Common myeloid progenitor, CD34-positive (primary cell): ENCODE data around the gene HBP1.

Experiments
- CTCF ChIA-PET: fragments of 350-600 bp; sonication (Branson Sonifier 250); formaldehyde crosslinking; loops from one replicate; lab custom pipeline; 2021; ENCODE audit warnings: antibody characterized with exemption; lab: Charles Lee
- POLR2A ChIA-PET: fragments of 350-600 bp; sonication (Branson Sonifier 250); formaldehyde crosslinking; loops from one replicate; lab custom pipeline; 2021; ENCODE audit warnings: antibody characterized with exemption; lab: Charles Lee
- DNase-seq, 3 donors: peaks; one replicate each; pipeline versions ENCODE4 v3.0.0 to v3.0.0-alpha.2; 2013
- H3K27ac ChIP-seq, 2 experiments: 1 replicate in 1 of 2; 2 replicates in 1 of 2; pipeline ENCODE4 v1.7.0; 2013; ENCODE audit warnings: inconsistent platforms in 2 of 2, low read length in 2 of 2, mild to moderate bottlenecking in 2 of 2, low read depth in 1 of 2, moderate library complexity in 1 of 2; ENCODE audit not compliant: severe bottlenecking in 2 of 2, insufficient read depth in 1 of 2, poor library complexity in 1 of 2
- H3K27me3 ChIP-seq, 5 experiments: replicated peaks in 2 of 5; 1 replicate in 3 of 5; 2 replicates in 2 of 5; pipeline versions ENCODE4 v1.6.1 to v1.7.0; 2013; ENCODE audit warnings: low read length in 4 of 5, mild to moderate bottlenecking in 2 of 5, moderate library complexity in 2 of 5, inconsistent platforms in 1 of 5; ENCODE audit not compliant: insufficient read depth in 5 of 5, control insufficient read depth in 4 of 5
- H3K36me3 ChIP-seq, 4 experiments: 1 replicate in 2 of 4; 2 replicates in 2 of 4; pipeline versions ENCODE4 v1.6.1 to v1.7.0; 2013; ENCODE audit warnings: low read length in 3 of 4, control low read depth in 1 of 4, mild to moderate bottlenecking in 1 of 4; ENCODE audit not compliant: control insufficient read depth in 4 of 4, insufficient read depth in 4 of 4
- H3K4me1 ChIP-seq, 4 experiments: 1 replicate in 3 of 4; 2 replicates in 1 of 4; pipeline versions ENCODE4 v1.6.1 to v1.7.1; 2013; ENCODE audit warnings: low read length in 3 of 4, mild to moderate bottlenecking in 3 of 4, control low read depth in 1 of 4, inconsistent platforms in 1 of 4, moderate library complexity in 1 of 4; ENCODE audit not compliant: control insufficient read depth in 4 of 4, insufficient read depth in 4 of 4; ENCODE audit errors: control extremely low read depth in 1 of 4
- H3K4me3 ChIP-seq, 7 experiments: 1 replicate in 4 of 7; 2 replicates in 3 of 7; pipeline versions ENCODE4 v1.5.1 to v1.7.0; 2013; ENCODE audit warnings: mild to moderate bottlenecking in 7 of 7, low read length in 6 of 7, moderate library complexity in 6 of 7, inconsistent platforms in 2 of 7, low read depth in 2 of 7, control low read depth in 1 of 7; ENCODE audit not compliant: insufficient read depth in 4 of 7, control insufficient read depth in 1 of 7; ENCODE audit errors: extremely low read depth in 1 of 7
- H3K9me3 ChIP-seq, 5 experiments: 1 replicate in 4 of 5; 2 replicates in 1 of 5; pipeline versions ENCODE4 v1.6.1 to v1.7.1; 2013; ENCODE audit warnings: low read length in 4 of 5, mild to moderate bottlenecking in 2 of 5, inconsistent platforms in 1 of 5, low read depth in 1 of 5, moderate library complexity in 1 of 5; ENCODE audit not compliant: control insufficient read depth in 4 of 5, insufficient read depth in 2 of 5; ENCODE audit errors: control extremely low read depth in 1 of 5
- WGBS: methylation state at CpG from one replicate; pipeline ENCODE4 v1.1.5; 2013; ENCODE audit not compliant: insufficient coverage; 5-methylcytosine and 5-hydroxymethylcytosine counted together

HBP1 gene

DNA sequence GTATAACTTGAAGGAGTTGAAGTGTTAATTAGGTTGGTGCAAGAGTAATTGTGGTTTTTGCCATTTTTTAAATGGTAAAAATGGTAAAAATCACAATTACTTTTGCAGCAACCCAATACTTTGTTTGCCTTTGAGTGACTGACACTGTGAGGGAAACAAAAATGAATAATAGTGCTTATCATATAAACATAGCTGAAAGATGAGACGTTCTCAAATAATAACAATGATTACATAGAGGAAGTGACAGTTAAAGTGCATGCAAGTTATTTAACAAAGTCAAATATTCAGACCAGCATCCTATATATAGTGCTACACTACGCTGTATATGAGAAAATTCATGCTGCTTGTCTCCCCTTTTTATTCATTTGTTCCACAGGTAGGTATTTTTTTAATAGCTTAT lies 4.7 kb upstream of the HBP1 start:
- no peak overlapping the region for H3K27ac ChIP-seq
- ChIA-PET POLR2A (no interaction called here), CTCF (interaction anchor here (0.7 to 1.2 kb wide), 4 partner anchors 11 to 328 kb away, joined by 3 to 4 read pairs (median 3); no protein-coding TSS in a partner anchor)

DNA sequence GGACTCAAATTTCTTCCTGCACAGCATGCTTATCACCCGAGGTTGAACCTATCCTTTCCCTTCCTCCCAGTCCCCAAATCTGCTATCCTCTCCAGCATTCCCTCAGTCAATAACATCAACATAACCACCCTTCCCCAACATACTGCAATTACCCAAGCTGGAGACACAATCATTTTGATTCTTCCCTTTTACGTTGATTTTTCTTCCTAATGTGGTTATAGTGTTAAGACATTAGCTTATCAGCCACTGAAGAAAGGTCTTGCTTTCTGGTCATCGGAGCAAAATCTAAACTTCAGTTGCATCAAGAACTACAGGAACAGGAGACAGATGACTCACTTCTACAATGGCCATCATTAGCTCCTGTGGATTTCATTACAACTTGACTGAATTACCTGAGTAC lies 3.5 kb upstream of the HBP1 start:
- ChIA-PET CTCF (interaction anchor here (1.0 to 1.1 kb wide), 2 partner anchors 12 to 218 kb away, joined by 3 to 5 read pairs; no protein-coding TSS in a partner anchor), POLR2A (no interaction called here)
- no peak overlapping the region for H3K27ac ChIP-seq
- no peak overlapping the region for H3K4me3 ChIP-seq
- 67% methylated on average over 1 of the region's 3 CpGs for WGBS
- no peaks in the 10 kb centered on the region for H3K9me3 ChIP-seq
- DNase-seq, result no peak
- no peaks in the 10 kb centered on the region for H3K27me3 ChIP-seq
- H3K4me1 ChIP-seq, result peaks cover 7 to 14% (median 12%) of the 10 kb centered on the region in 4 experiments
- H3K36me3 ChIP-seq, result no peaks in the 10 kb centered on the region

More for the DNA sequence above, 4.7 kb upstream of the HBP1 start:
- Histone ChIP-seq H3K27me3 (no peaks in the 10 kb centered on the region), H3K36me3 (peaks cover 0 to 2% (median 0%) of the 10 kb centered on the region in 4 experiments), H3K4me1 (peaks cover 6 to 14% (median 8%) of the 10 kb centered on the region in 4 experiments), H3K9me3 (no peaks in the 10 kb centered on the region), H3K4me3 (no peak overlapping the region)
- WGBS, result no CpG with 5 or more reads among the region's 2 CpGs
- DNase-seq, result no peak

DNA sequence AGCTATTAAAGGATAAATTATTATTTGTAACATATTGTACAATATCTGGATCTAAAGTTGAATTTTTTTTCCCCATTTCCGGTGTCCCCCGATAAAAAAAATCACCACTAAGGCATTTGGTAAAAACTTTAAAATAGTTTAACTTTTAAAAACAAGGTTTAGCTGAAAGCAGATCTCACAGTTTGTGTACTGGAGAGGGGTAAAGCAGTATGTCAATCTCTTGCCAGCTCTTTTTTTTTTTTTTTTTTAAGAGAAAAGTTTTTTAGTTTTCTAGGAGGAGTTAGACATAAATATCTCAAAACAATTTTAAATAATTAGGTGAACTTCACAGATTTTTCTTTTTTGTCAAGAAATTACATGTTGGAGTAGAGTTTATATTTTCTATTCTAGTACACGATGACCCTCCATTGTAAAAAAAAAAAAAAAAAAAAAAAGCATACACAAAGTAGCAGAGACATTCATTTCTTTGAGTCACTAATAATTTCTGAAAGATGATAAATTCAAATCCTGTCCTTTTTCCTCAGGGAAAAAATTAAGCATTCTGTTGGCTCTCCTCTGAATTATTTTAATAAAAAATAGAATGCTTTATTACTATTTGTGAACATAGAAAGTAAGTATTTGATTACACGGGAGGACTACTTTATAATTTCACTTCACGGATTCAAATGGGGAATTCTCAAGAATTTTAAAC lies 1.9 kb upstream of the HBP1 start:
- POLR2A ChIA-PET, result no interaction called here
- WGBS, result 80% methylated on average over 1 of the region's 5 CpGs
- H3K4me1 ChIP-seq, result peaks cover 14 to 20% (median 14%) of the 10 kb centered on the region in 4 experiments
- no peaks in the 10 kb centered on the region for H3K27me3 ChIP-seq
- no peaks in the 10 kb centered on the region for H3K9me3 ChIP-seq
- DNase-seq, result no peak
- peak overlapping the region in 6 of 7 experiments; percentile 82 to 94 (median 83) for H3K4me3 ChIP-seq
- CTCF ChIA-PET, result interaction anchor here (0.6 to 2.8 kb wide), 5 partner anchors 10 to 221 kb away, joined by 3 to 16 read pairs (median 4); no protein-coding TSS in a partner anchor
- peak overlapping the region; percentile 97 to 99 for H3K27ac ChIP-seq
- peaks cover 0 to 4% (median 2%) of the 10 kb centered on the region in 4 experiments for H3K36me3 ChIP-seq

DNA sequence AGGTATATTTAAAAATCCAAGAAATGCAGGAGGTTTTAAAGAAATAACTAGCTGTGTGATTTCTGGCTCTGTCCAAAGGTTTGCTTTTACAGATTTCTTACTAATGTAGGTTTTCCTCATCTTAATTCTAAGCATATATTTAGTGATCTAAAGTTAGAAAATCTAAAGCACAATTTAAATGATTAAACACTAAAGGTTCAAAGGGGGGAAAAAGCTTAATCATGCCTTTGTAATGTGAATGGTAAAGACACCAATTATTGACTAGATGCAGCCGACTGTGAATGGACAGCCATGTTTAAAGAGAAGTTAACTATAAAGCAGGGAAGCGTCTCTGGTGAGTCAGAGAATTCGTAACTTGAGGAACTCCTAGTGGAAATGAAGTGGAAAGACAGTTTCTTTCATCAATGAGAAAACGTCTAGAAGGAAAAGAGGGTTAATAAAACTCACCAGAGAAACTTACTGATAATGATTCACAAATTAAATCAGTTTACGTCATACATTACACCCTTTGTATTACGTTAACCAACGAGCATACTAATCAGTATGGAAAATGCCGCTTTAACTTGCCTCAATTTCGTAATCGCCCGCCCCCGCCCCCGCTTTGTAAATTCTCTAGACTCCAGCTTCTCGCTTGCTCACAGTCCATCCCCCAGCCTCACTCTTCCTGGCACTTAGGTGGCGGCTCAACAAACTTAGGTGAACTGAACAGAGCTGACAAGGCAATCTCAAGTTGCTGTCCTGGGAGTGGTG lies 1.1 kb upstream of the HBP1 start:
- WGBS, result 2% methylated on average over 10 of the region's 15 CpGs
- H3K36me3 ChIP-seq, result peaks cover 0 to 4% (median 2%) of the 10 kb centered on the region in 4 experiments
- peaks cover 14 to 20% (median 14%) of the 10 kb centered on the region in 4 experiments for H3K4me1 ChIP-seq
- DNase-seq, result peak; percentile 80 to 85 (median 82)
- H3K27ac ChIP-seq, result peak overlapping the region; percentile 97 to 99
- H3K4me3 ChIP-seq, result peak overlapping the region; percentile 59 to 94 (median 83)
- ChIA-PET CTCF (interaction anchor here (0.6 to 2.8 kb wide), 10 partner anchors 11 to 222 kb away, joined by 3 to 16 read pairs (median 4); no protein-coding TSS in a partner anchor), POLR2A (interaction anchor here (0.6 to 1.4 kb wide), 3 partner anchors 10 to 883 kb away, joined by 3 to 5 read pairs (median 4); partner anchors contain the start of gene NAMPT)
- no peaks in the 10 kb centered on the region for H3K9me3 ChIP-seq
- H3K27me3 ChIP-seq, result no peaks in the 10 kb centered on the region

DNA sequence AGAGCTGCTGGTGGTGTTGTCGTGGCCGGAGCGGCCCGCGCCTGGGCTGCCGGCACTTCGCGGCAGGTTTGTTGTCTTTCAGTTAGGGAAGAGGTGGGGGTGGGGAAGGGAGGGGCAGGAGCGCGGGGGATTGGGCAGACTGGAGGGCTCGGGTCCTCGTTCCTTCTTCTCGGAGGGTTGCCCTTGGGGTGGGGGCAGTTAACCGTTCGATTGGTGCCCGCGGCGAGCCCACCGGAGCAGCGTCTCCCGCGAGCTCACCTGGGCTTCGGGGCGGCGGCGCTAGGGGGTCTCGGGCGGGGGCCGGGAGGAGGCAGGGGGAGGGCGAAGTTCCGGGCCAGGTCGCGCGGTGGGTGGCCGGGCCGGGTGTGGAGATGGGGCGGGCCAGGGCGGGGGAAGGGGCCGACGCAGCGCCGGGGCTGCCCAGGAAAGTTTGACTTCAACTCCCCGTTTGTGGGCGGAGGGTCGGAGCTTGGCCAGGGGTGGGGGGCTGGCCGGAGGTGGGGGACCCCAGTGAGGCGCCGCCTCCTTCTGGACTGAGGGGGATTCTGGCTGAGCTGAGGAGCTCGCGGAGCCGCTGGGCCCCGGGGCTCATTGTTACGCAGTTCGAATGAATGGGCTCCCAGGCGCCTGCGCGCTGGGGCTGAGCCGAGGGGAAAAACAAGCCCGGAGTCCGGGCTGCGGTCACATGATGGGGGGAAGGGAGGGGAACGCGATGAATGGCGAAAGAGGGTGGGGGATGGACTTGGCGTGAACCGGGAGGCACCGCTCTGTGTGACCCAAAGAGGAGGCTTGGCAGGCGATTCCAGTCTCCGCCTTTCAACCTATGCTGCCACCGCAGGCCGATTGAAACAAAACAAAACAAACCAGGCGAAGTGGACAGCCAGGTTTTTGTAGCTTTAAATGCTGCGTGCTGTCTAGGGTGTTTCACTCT lies 582 bp downstream of the HBP1 start:
- POLR2A ChIA-PET, result interaction anchor here (0.6 to 1.4 kb wide), 6 partner anchors 11 to 885 kb away, joined by 3 to 9 read pairs (median 4); partner anchors contain the start of gene NAMPT
- peaks cover 15 to 36% (median 22%) of the 10 kb centered on the region in 4 experiments for H3K4me1 ChIP-seq
- no peaks in the 10 kb centered on the region for H3K27me3 ChIP-seq
- H3K4me3 ChIP-seq, result peak overlapping the region; percentile 74 to 98 (median 87)
- 0% methylated on average over 52 of the region's 73 CpGs for WGBS
- CTCF ChIA-PET, result interaction anchor here (1.4 to 2.8 kb wide), 4 partner anchors 12 to 22 kb away, joined by 6 to 16 read pairs (median 12); no protein-coding TSS in a partner anchor
- DNase-seq, result peak; percentile 93 to 97 (median 96)
- H3K36me3 ChIP-seq, result peaks cover 0 to 4% (median 2%) of the 10 kb centered on the region in 4 experiments
- peak overlapping the region; percentile 97 to 99 for H3K27ac ChIP-seq
- no peaks in the 10 kb centered on the region for H3K9me3 ChIP-seq
